GM18507 (cell line): ENCODE results near the gene CELF5.
"Not testable (repeated sequence)": the region's sequence is repeated elsewhere in the genome, so short reads cannot be mapped to it uniquely, and the experiment has no call there.

Source experiments
- DNase-seq: peaks from one replicate; pipeline ENCODE4 v3.0.0; 2011; ENCODE audit warnings: low read depth; ENCODE audit not compliant: insufficient read length; ENCODE audit errors: extremely low spot score
- FAIRE-seq: peaks from 2 replicates; lab custom pipeline; 2011; peaks lifted over from hg19 to GRCh38; lab: Jason Lieb, UNC

CELF5 gene

GRCh38 chr19:3233831-3234230 is 9.4 kb downstream of the CELF5 start:
- DNase-seq = no peak

DNA sequence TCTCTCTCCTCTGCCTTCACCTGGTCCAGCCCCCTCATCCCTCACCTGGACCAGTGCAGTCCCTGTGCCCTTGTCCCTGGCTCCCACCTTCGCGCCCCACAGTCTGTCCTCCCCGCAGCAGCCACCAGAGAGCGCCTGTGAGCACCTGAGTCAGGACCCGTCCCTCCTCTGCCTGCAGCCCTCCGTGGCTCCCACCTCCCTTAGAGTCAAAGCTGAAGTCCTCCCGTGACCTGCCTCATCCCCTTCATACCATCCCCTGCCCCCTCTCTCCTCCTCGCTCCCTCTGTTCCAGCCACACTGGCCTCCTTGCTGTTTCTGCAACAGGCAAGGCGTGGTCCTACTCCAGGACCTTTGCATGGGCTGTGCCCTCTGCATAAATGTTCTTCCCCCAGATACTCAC is 10.3 kb downstream of the CELF5 start:
- DNase-seq = no peak
- FAIRE-seq = no peak

More at GRCh38 chr19:3233831-3234230, 9.4 kb downstream of the CELF5 start:
- no peak for FAIRE-seq

DNA sequence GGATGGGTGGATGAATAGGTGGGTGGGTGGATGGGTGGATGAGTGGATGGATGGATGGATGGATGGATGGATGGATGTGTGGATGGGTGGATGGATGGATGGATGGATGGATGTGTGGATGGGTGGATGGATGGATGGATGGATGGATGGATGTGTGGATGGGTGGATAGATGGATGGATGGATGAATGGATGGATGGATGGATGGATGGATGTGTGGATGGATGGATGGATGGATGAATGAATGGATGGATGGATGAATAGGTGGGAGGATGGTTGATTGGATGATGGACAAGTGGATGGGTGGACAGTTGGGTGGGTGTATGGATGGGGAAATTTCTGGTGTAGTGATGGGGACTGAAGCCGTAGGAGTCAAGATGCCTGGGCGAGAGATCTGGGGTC is 11.1 kb downstream of the CELF5 start:
- not testable (repeated sequence) for FAIRE-seq, DNase-seq

GRCh38 chr19:3236272-3236671 is 11.8 kb downstream of the CELF5 start:
- DNase-seq (no peak), FAIRE-seq (no peak)

DNA sequence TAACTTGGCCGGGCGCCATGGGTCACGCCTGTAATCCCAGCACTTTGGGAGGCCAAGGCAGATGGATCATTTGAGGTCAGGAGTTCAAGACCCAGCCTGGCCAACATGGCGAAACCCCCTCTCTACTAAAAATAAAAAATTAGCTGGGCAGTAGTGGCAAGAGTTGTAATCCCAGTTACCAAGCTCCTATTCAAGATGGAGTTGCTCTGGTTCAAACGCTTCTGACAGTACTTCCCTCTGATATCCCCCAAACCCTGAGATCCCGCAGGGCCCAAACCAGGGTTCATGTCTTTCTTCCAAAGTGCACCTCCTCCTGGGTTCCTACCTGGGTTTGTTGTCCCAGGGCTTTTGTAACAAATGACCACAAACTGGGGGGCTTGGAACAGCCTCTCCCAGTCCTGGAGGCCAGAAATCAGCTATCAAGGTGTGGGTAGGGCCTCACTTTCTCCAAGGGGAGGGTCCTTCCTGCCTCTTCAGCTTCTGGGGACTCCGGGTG is 13.7 kb downstream of the CELF5 start:
- DNase-seq = no peak
- FAIRE-seq = no peak

GRCh38 chr19:3239367-3239766 is 14.9 kb downstream of the CELF5 start:
- FAIRE-seq (no peak), DNase-seq (no peak)

GRCh38 chr19:3243819-3244700 is 19.6 kb downstream of the CELF5 start:
- FAIRE-seq = no peak
- DNase-seq = no peak

GRCh38 chr19:3245050-3245449 is 20.6 kb downstream of the CELF5 start:
- DNase-seq = no peak
- FAIRE-seq = no peak

- FAIRE-seq (no peak), DNase-seq (no peak)
Observed at GRCh38 chr19:3248728-3249326, 24.4 kb downstream of the CELF5 start.

- DNase-seq = no peak
- no peak for FAIRE-seq
Observed at GRCh38 chr19:3249408-3249807, 24.9 kb downstream of the CELF5 start.

DNA sequence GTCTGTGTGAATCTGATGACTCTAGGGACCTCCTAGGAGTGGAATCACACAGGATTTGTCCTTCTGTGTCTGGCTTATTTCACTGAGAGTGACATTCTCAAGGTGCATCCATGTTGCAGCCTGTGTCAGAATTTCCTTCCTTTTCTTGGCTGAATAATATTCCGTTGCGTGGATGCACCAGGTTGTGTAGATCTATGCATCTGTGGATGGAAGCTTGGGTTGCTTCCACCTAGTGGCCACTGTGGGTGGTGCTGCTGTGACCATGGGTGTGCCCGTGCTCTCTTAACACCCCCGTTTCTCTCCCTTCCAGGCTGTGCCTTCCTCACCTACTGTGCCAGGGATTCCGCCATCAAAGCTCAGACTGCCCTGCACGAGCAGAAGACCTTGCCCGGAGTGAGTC is 26.2 kb downstream of the CELF5 start:
- peak; percentile 18 for FAIRE-seq
- no peak for DNase-seq

DNA sequence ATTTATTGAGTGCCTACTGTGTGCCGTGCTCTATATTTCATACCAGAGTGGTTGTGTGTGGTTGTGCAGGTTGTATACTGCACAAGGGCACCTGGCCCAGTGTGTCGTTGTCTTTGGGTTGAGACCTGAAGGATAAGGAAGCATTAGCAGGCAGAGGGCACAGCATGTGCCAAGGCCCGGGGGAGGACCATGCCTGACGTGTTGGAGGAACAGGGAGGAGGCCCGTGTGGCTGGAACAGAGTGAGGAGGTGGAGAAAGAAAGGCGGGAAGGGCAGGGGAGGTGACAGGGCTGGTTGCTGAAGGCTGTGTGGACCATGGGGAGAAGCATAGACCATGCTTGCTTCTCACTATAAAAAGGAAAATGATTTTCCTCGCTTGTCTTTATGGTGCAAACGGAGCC is 26.8 kb downstream of the CELF5 start:
- DNase-seq = no peak
- no peak for FAIRE-seq

- FAIRE-seq (no peak), DNase-seq (no peak)
Observed at GRCh38 chr19:3252650-3253049, 28.2 kb downstream of the CELF5 start.

- no peak for FAIRE-seq
Observed at GRCh38 chr19:3253270-3253669, 28.8 kb downstream of the CELF5 start.

GRCh38 chr19:3254520-3254919 is 30.1 kb downstream of the CELF5 start:
- DNase-seq = no peak
- no peak for FAIRE-seq

More at GRCh38 chr19:3253270-3253669, 28.8 kb downstream of the CELF5 start:
- DNase-seq = no peak

- DNase-seq (no peak), FAIRE-seq (no peak)
Observed at GRCh38 chr19:3257071-3257470, 32.6 kb downstream of the CELF5 start.

GRCh38 chr19:3262362-3262761 is 37.9 kb downstream of the CELF5 start:
- DNase-seq = no peak
- FAIRE-seq = no peak

- DNase-seq (no peak), FAIRE-seq (no peak)
Observed at GRCh38 chr19:3263866-3264265, 39.4 kb downstream of the CELF5 start.

- no peak for FAIRE-seq
- no peak for DNase-seq
Observed at GRCh38 chr19:3265432-3265831, 41.0 kb downstream of the CELF5 start.

DNA sequence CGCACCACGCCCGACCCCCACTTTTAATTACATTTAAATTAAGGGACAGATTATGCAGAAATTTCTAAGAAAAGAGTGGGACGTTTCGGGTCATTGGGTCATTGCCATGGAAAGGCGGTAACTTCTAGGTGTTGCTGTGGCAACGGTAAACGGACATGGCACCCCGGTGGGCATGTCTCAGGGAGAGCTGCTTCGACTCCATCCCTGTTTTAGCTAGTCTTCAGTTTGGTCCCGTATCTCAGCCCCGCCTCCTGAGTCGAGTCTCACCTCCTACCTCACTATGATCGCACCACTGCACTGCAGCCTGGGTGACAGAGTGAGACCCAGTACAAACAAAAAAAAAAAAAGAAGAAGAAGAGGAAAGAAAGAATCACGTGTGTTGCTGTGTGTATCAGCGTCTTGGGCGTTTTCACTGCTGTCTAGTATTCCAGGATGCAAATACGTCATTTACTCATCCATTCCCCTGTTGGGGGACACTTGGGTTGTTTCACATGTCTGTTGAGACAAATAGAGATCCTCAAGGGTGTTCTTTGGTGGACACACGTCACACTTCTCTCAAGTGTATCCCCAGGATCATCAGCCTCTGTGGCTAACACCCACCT is 41.7 kb downstream of the CELF5 start:
- DNase-seq (no peak), FAIRE-seq (no peak)
